Retina (tissue), 1 donor: Measurements from ENCODE around the gene ESPN.

Experiments
- DNase-seq: peaks from one replicate; pipeline ENCODE4 v3.0.0-alpha.2; 2016

Gene ESPN

GRCh38 chr1:6499296-6499695 lies 74.7 kb downstream of the ESPN start:
- no peak for DNase-seq

GRCh38 chr1:6500544-6501278 lies 76.1 kb downstream of the ESPN start:
- no peak for DNase-seq

- no peak for DNase-seq
Observed at GRCh38 chr1:6501279-6501813, 76.8 kb downstream of the ESPN start.

GRCh38 chr1:6502000-6502891 lies 77.7 kb downstream of the ESPN start:
- no peak for DNase-seq

- DNase-seq: no peak
Observed at GRCh38 chr1:6503884-6504602, 79.5 kb downstream of the ESPN start.

- no peak for DNase-seq
Observed at GRCh38 chr1:6504887-6505286, 80.3 kb downstream of the ESPN start.

GRCh38 chr1:6505367-6506209 lies 81.0 kb downstream of the ESPN start:
- no peak for DNase-seq

GRCh38 chr1:6506210-6507036 lies 81.8 kb downstream of the ESPN start:
- no peak for DNase-seq

- no peak for DNase-seq
Observed at GRCh38 chr1:6507037-6507428, 82.5 kb downstream of the ESPN start.

GRCh38 chr1:6507461-6507911 lies 82.9 kb downstream of the ESPN start:
- no peak for DNase-seq

- DNase-seq: no peak
Observed at GRCh38 chr1:6508154-6508815, 83.7 kb downstream of the ESPN start.

GRCh38 chr1:6508816-6509189 lies 84.2 kb downstream of the ESPN start:
- DNase-seq: no peak

- DNase-seq: no peak
Observed at GRCh38 chr1:6509220-6509918, 84.8 kb downstream of the ESPN start.

- no peak for DNase-seq
Observed at GRCh38 chr1:6509919-6510291, 85.3 kb downstream of the ESPN start.

GRCh38 chr1:6510493-6510892 lies 85.9 kb downstream of the ESPN start:
- DNase-seq: no peak
